Stimulated activated naive CD8-positive, alpha-beta T cell treated with anti-CD3 and anti-CD28 coated beads, Interleukin-15, Interleukin-2, amounts not matched to agents 100 ng/mL and 50 ng/mL, for 24 hours (primary cell): ENCODE results near the gene GPS2.

Experiments used
- H3K27ac Mint-ChIP-seq: one replicate; pipeline ENCODE4 v1.8.0; 2021; ENCODE audit warnings: mild to moderate bottlenecking, mixed read lengths
- H3K27me3 Mint-ChIP-seq: one replicate; pipeline ENCODE4 v1.8.0; 2021; ENCODE audit warnings: mixed read lengths
- H3K36me3 Mint-ChIP-seq: one replicate; pipeline ENCODE4 v1.8.0; 2021; ENCODE audit warnings: low read depth, mixed read lengths
- H3K4me1 Mint-ChIP-seq: one replicate; pipeline ENCODE4 v1.8.0; 2021; ENCODE audit warnings: low read depth, mixed read lengths
- H3K4me3 Mint-ChIP-seq: one replicate; pipeline ENCODE4 v1.8.0; 2021; ENCODE audit warnings: mild to moderate bottlenecking, mixed read lengths
- H3K9me3 Mint-ChIP-seq: one replicate; pipeline ENCODE4 v1.8.0; 2021; ENCODE audit warnings: mixed read lengths

The GPS2 gene

DNA sequence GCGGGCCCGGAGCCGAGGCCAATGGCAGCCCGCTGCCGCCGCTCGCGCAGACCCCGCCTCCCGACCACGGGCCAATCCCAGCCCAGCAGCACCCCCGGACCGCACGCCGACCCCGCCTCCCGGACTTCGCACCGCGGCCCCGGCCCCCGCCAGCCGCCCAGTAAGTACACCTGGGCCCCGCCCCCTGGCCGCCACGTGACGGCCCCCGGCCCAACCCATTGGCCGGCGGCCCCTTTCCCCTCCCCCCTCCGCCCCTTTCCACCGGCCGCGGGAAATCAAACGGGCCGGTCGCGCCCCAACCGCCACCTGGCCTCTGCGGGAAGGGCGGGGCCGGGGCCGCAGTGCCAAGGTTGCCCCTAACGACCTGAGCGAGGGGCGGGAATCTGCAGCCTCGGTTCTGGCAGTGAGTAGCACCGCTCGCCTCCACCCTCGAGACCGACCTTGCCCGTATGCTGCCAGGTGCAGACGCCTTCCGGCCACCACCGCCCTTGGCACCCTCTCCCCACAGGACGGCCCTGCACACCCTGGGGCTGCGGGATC, 20.5 kb downstream of the GPS2 start, which contains the start of gene YBX2:
YBX2 (minus strand) TSS at position 26 of the 540 bp plus-strand sequence. CDS start 139 bp downstream, outside the sequence.
- Mint-ChIP-seq H3K4me1 (peaks cover 25% of the 10 kb centered on the region), H3K36me3 (no peaks in the 10 kb centered on the region), H3K4me3 (peak within 1 kb of the TSS; percentile 73), H3K27ac (peak within 1 kb of the TSS; percentile 49), H3K27me3 (peaks cover 31% of the 10 kb centered on the region), H3K9me3 (no peaks in the 10 kb centered on the region)

DNA sequence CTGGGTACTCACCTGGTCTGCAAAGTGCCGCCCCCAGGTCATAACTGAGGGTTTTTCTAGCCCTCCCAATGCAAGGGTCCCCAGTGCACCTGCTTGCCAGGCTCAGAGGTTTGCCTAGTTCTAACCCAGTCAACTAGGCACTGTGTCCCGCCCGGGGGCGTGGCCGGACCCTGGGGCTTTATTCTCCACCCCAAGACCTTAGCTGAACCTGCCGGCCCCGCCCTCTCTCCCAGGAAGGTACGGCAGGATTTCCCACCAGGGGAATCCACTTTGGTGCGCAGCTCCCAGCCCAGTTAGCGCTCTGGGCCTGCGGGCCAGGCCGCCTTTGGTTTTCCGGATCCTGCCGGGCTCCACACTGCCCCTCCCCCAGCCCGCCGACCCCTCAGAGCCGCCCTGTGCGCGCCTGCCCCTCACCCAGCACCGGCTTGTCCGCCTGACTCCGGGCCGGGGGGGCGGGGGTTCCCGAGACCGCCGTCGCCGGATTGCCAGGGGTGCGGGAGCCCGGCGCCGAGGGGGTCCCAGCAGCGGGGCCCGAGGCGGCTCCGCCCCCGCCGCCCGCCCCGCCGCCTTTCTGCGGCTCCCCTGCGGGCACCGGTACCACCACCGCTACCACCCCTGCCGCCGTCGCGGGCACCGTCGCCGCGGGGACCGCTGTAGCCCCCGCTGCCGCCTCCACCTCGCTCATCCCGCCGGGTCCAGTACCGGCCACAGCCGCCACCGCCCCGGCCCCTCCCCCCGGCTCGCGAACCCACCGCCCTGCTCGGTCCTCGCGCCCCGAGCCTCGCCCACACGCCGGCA, 21.1 kb downstream of the GPS2 start:
- Mint-ChIP-seq H3K4me1 (peaks cover 25% of the 10 kb centered on the region), H3K4me3 (peak overlapping the region; percentile 41), H3K27ac (peak overlapping the region; percentile 49)

DNA sequence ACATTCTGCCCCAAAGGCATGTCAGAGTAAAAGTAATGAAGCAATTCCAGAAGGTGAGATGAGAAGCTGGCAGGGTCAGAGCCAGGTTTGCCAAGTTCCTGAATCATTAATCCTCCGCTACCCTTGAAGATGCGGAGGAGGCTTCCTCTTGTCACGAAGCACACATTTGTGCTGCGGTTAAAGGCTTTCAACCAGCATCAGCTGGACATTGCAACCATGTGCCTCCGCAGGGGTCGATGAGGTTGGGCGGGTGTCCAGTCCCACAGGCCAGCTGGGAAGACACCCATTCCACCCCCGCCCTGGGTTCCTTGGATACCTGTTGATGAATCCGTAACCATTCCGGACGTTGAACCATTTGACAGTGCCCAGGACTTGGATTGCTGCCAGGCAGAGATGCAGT, 22.0 kb downstream of the GPS2 start:
- Mint-ChIP-seq H3K4me1 (peaks cover 25% of the 10 kb centered on the region), H3K9me3 (no peaks in the 10 kb centered on the region)

More for the DNA sequence above, 21.1 kb downstream of the GPS2 start:
- Mint-ChIP-seq H3K27me3 (peaks cover 31% of the 10 kb centered on the region), H3K9me3 (no peaks in the 10 kb centered on the region), H3K36me3 (no peaks in the 10 kb centered on the region)

DNA sequence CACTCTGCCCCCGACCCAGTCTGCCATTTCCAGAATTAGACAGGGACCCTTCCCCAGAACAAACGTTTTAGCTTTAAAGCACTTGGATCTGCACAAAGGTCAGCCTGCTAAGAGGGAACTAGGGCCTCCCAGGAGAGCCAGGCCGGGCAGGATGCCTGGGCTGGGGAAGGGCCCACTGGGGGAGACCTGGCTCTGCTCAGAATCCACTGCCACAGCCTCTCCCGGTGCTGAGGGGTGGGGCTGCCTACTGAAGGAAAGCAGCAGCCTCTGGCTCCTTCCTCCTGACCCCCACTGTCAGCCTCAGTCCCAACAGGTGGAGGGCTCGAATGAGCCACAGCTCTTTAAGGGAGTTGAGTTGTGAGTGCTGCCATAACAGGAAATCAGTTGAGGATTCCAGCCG, 22.4 kb downstream of the GPS2 start:
- Mint-ChIP-seq H3K4me1 (peaks cover 25% of the 10 kb centered on the region), H3K27me3 (peaks cover 35% of the 10 kb centered on the region), H3K9me3 (no peaks in the 10 kb centered on the region), H3K36me3 (no peaks in the 10 kb centered on the region), H3K4me3 (no peak overlapping the region), H3K27ac (no peak overlapping the region)

More for the DNA sequence above, 22.0 kb downstream of the GPS2 start:
- Mint-ChIP-seq H3K4me3 (no peak overlapping the region), H3K27me3 (peaks cover 31% of the 10 kb centered on the region), H3K27ac (no peak overlapping the region), H3K36me3 (no peaks in the 10 kb centered on the region)

DNA sequence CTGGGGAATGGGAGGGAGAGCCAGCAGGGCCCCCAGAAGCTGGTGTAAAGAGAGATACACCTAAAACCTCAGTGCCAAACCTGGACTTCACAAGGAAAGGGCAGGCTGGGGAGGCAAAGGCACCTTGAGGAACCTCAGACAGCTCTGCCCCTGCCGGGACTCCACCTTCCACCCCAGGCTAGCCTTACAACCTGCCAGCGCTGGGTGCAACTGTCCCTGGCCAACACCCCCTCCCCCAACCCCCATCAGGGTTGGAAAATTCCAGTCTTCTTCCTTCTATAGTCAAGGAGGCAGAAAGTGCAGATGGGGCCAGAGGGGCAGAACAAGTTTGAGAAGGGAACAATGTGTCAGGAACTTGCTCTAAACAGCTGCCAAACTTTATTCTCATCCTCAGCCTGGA, 23.0 kb downstream of the GPS2 start:
- H3K27ac Mint-ChIP-seq = no peak overlapping the region
- H3K27me3 Mint-ChIP-seq = peaks cover 35% of the 10 kb centered on the region
- H3K4me3 Mint-ChIP-seq = no peak overlapping the region
- H3K4me1 Mint-ChIP-seq = peaks cover 25% of the 10 kb centered on the region
- H3K36me3 Mint-ChIP-seq = no peaks in the 10 kb centered on the region
- H3K9me3 Mint-ChIP-seq = no peaks in the 10 kb centered on the region

DNA sequence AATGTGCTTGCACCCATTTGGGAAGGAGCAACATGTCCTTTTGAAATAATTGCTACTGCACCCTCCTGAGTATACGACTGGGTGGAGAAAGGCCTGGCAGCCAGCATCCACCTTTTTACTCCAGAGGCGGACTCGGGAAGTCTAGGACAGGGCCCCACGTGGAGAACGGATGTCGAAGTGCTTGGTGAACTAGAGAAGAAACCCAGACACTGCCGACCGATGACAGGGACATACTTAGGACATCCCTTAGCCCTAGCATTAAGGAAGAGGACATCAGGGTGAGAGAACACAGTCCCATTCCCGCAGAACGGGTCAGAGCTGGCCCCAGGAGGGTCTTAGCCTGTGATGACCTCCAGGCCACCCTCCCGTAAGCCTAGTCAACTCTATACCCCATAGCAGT, 24.5 kb downstream of the GPS2 start:
- peaks cover 14% of the 10 kb centered on the region for H3K4me1 Mint-ChIP-seq
- H3K36me3 Mint-ChIP-seq = no peaks in the 10 kb centered on the region
- H3K9me3 Mint-ChIP-seq = no peaks in the 10 kb centered on the region
- H3K27me3 Mint-ChIP-seq = peaks cover 30% of the 10 kb centered on the region
- no peak overlapping the region for H3K4me3 Mint-ChIP-seq
- no peak overlapping the region for H3K27ac Mint-ChIP-seq

DNA sequence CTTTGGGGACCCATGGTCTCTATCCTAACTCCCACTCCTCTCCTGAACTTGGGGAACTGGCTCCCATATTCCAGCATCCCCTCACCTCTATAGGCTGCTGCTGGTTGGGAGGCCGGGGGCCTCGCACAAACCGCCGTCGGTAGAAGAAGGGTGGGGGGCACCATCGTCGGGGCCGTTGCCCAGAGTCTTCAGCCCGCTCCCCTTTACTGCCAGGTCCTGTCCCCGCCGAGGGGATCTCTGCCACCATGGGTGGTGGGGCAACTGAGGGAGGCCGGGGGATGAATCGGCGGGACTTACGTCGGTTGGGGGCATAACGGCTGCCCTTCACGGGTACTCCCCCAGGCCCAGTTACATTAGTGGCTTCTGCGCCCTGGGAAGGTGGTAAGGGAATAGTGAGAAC, 25.0 kb downstream of the GPS2 start:
- Mint-ChIP-seq H3K4me1 (peaks cover 10% of the 10 kb centered on the region), H3K4me3 (no peak overlapping the region), H3K27me3 (peaks cover 26% of the 10 kb centered on the region), H3K36me3 (no peaks in the 10 kb centered on the region), H3K27ac (no peak overlapping the region), H3K9me3 (no peaks in the 10 kb centered on the region)

DNA sequence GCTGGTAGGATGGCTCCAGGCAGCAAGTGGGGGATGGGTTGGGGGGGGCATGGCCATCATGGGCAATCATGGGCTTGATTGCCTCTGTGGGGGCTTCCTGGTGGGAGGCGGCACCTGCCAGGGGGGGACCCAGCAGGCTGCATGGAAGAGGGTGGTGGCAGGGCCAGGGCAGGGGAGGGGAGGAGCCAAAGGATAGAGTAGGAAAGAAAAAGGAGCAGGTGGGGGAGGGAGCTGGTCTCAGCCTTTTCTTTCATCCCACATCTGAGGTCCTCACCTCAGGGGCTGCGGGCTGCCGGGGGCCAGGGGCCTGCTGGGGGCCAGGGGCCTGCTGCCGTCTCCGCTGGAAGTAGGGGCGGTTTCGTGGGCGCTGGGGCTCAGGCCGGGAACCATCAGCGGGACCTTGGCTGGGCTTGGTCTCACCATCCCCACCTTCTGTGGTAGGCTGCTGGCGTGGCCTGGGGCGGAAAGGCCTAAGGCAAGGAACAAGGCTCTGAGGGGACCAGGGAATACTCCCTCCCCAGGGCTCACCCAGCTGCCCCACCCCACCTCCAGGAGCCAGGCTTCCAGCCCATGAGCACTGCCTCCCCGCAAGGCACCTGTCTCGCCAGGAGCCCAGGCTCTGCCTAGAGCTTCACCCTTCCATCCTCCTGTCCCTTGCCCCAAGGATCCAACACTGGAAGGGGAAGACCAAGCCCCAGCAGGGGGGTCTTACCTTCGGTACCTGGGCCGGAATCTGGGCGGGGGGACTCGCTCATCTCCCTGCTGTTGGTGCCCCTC, 25.7 kb downstream of the GPS2 start:
- Mint-ChIP-seq H3K27me3 (peaks cover 22% of the 10 kb centered on the region), H3K4me1 (peaks cover 6% of the 10 kb centered on the region), H3K4me3 (no peak overlapping the region), H3K9me3 (no peaks in the 10 kb centered on the region), H3K27ac (no peak overlapping the region), H3K36me3 (no peaks in the 10 kb centered on the region)

DNA sequence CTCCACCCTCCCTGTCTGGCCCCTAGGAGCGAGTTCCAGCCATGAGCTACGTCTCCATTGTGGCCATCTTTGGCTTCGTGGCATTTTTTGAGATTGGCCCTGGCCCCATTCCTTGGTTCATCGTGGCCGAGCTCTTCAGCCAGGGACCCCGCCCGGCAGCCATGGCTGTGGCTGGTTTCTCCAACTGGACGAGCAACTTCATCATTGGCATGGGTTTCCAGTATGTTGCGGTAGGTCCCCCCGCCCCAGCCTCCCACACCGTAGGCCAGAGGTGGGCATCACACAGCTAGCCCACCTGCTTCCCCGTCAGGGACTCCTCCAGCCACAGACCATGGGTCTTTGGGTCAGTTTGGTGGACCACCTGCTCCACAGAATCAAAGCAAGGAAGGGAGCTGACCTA, 29.5 kb downstream of the GPS2 start:
- H3K9me3 Mint-ChIP-seq = no peaks in the 10 kb centered on the region
- H3K27ac Mint-ChIP-seq = no peak overlapping the region
- H3K27me3 Mint-ChIP-seq = peaks cover 27% of the 10 kb centered on the region
- peaks cover 18% of the 10 kb centered on the region for H3K4me1 Mint-ChIP-seq
- H3K4me3 Mint-ChIP-seq = no peak overlapping the region
- no peaks in the 10 kb centered on the region for H3K36me3 Mint-ChIP-seq

DNA sequence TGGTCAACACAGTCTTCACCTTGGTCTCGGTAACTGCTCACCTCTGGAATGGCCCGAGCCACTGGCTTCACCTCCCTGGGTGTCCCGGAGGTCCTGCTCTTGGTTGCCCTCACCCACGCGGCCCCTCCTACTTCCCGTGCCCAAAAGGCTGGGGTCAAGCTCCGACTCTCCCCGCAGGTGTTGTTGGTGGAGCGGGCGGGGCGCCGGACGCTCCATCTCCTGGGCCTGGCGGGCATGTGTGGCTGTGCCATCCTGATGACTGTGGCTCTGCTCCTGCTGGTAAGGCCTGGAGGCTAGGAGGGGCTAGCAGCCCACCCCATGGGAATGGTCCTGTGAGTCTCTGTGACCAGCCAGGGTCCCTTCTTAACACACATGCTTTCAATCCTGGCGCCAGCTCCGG, 30.2 kb downstream of the GPS2 start:
- Mint-ChIP-seq H3K4me1 (peaks cover 23% of the 10 kb centered on the region), H3K4me3 (no peak overlapping the region), H3K27ac (no peak overlapping the region), H3K36me3 (no peaks in the 10 kb centered on the region), H3K27me3 (peaks cover 27% of the 10 kb centered on the region), H3K9me3 (no peaks in the 10 kb centered on the region)

DNA sequence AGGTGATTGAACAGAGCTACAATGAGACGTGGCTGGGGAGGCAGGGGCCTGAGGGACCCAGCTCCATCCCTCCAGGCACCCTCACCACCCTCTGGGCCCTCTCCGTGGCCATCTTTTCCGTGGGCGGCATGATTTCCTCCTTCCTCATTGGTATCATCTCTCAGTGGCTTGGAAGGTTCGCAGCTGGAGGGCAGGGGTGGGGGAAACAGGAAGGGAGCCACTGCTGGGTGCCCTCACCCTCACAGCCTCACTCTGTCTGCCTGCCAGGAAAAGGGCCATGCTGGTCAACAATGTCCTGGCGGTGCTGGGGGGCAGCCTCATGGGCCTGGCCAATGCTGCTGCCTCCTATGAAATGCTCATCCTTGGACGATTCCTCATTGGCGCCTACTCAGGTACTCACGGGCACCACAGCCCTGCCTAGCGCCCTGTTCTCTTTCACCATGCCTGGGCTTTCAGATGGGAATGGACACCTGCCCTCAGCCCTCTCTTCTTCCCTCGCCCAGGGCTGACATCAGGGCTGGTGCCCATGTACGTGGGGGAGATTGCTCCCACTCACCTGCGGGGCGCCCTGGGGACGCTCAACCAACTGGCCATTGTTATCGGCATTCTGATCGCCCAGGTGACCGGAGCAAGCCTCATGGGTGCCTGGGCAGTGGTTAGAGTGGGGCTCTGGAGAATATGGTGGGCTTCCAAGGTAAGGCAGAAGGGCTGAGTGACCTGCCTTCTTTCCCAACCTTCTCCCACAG, 31.5 kb downstream of the GPS2 start:
- Mint-ChIP-seq H3K36me3 (no peaks in the 10 kb centered on the region), H3K27me3 (peaks cover 27% of the 10 kb centered on the region), H3K9me3 (no peaks in the 10 kb centered on the region), H3K4me1 (peaks cover 23% of the 10 kb centered on the region), H3K4me3 (no peak overlapping the region), H3K27ac (no peak overlapping the region)

DNA sequence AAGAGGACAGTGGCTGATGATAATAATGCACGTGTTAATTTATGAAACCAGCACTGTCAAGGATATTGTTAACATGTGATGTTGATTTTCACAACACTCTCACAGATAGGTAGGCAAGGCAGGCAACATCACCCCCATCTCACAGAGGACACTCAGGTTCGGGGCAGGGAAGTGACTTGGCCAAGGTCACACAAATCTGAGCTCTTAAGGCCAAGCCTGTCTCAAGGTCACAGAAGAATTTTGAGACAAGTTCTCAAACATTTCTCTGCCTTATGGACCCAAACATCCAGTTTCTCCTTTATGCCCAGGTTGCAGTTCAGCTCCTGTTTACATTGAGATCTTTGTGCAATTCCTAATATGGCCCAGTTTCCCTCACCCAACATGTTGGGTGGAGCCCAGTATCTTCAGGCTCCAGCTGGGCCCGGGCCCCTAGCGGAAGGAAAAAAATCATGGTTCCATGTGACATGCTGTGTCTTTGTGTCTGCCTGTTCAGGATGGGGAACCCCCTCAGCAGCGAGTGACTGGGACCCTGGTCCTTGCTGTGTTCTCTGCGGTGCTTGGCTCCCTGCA, 32.3 kb downstream of the GPS2 start:
- H3K4me1 Mint-ChIP-seq = peaks cover 23% of the 10 kb centered on the region
- H3K27ac Mint-ChIP-seq = no peak overlapping the region
- H3K36me3 Mint-ChIP-seq = no peaks in the 10 kb centered on the region
- H3K4me3 Mint-ChIP-seq = no peak overlapping the region
- no peaks in the 10 kb centered on the region for H3K9me3 Mint-ChIP-seq
- H3K27me3 Mint-ChIP-seq = peaks cover 24% of the 10 kb centered on the region

DNA sequence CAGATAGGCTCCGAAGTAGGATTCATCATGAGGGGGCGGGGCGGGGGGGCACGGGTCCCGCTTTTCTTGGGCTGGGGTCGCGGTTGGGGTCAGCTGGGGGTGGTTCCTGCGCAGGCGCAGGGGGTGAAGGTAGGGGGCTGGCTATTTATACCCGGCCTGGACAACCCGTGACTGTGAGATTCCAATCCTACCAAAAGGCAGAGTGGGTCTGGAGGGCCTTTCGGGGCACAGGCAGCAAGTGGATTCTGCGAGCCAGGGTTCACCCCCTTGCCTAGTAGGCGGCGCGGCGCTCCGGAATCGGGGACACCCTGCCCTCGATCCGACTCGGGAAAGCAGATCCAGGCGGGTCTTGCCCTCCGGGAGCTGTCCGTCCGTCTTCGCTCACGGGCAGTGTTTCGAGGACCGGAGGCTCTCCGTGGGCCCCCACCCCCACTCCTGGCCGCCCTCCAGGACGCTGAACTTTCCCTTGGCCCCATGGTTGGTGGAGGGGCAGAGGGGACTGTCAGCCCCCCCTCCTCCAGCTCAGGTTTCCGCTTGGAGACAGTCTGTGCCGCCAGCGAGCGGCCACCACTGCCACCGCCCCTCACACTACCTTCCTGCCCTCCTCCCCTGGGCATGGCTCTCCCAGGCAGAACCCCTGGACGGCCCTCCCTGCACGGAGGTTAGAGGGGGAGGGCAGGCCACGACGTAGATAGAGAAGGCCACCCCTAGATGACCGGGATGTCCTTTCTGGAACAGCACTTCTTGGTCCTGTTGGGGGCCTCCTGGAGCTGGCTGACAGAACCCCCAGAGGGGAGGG, 33.0 kb downstream of the GPS2 start:
- Mint-ChIP-seq H3K9me3 (no peaks in the 10 kb centered on the region), H3K36me3 (no peaks in the 10 kb centered on the region), H3K4me3 (peak overlapping the region; percentile 77), H3K4me1 (peaks cover 23% of the 10 kb centered on the region), H3K27me3 (peaks cover 23% of the 10 kb centered on the region), H3K27ac (no peak overlapping the region)
